Astrocyte of the spinal cord (primary cell): ENCODE results near the gene MAGI2.

Source experiments
- DNase-seq: peaks from one replicate; pipeline ENCODE4 v3.0.0; 2011; ENCODE audit warnings: low read depth, low spot score
- H3K4me3 ChIP-seq: 2 replicates; pipeline ENCODE4 v1.5.1; 2011; ENCODE audit warnings: low read depth, mild to moderate bottlenecking, low read length, moderate library complexity
- in situ Hi-C: cut with HindIII; loops from 2 replicates; pipeline ENCODE4 v1.10.0; 2017; ENCODE audit warnings: low sequenced_read_pairs
- TF ChIP-seq, protein P1 (sequence below): IDR thresholded peaks from 2 replicates; pipeline ENCODE4 v1.5.1; 2012; ENCODE audit warnings: low read depth, mild to moderate bottlenecking, low read length, inconsistent platforms

The MAGI2 gene

DNA sequence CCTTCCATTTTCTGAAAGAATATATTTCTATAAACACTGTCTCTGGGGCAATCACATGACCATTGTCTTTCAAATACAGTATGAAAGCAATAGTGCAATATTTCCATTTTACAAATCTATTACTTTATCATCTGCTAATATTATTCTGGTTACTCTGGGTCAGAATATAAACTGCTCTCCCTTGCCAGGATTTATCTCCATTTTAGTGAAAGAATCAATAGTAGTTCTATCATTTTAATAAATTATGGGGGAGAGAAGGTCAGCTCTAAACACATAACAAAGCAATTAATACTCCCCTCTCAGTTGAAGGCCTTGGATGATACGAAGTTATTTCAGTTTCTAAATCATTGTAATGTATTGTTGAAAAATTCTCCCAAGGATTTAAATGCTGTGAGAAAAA is 608.3 kb downstream of the MAGI2 start:
- DNase-seq = no peak
- in situ Hi-C loops = no loop called here
- no peak overlapping the region for H3K4me3 ChIP-seq
- TF ChIP-seq, protein P1, sequence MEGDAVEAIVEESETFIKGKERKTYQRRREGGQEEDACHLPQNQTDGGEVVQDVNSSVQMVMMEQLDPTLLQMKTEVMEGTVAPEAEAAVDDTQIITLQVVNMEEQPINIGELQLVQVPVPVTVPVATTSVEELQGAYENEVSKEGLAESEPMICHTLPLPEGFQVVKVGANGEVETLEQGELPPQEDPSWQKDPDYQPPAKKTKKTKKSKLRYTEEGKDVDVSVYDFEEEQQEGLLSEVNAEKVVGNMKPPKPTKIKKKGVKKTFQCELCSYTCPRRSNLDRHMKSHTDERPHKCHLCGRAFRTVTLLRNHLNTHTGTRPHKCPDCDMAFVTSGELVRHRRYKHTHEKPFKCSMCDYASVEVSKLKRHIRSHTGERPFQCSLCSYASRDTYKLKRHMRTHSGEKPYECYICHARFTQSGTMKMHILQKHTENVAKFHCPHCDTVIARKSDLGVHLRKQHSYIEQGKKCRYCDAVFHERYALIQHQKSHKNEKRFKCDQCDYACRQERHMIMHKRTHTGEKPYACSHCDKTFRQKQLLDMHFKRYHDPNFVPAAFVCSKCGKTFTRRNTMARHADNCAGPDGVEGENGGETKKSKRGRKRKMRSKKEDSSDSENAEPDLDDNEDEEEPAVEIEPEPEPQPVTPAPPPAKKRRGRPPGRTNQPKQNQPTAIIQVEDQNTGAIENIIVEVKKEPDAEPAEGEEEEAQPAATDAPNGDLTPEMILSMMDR = no peak

DNA sequence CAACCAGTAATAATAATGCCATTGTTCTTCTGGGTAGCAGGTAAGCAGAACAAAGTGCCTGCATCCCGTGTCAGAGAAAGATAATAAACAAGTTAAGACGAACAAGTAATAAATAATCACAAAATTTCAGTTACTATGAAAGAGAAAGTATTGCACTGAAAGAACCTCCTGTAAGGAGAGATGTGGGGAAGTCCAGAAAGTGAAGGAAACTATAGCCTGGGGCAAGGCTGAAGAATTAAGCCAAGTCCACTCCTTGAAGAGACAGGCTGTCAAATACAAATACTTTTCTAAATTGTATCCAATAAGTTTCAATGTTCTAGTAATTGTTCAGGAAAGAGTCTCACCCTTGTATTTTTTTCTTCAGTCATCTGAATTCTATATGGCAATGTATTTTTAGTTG is 611.4 kb downstream of the MAGI2 start:
- in situ Hi-C loops = no loop called here
- no peak for DNase-seq
- no peak overlapping the region for H3K4me3 ChIP-seq
- TF ChIP-seq, protein P1 = no peak

DNA sequence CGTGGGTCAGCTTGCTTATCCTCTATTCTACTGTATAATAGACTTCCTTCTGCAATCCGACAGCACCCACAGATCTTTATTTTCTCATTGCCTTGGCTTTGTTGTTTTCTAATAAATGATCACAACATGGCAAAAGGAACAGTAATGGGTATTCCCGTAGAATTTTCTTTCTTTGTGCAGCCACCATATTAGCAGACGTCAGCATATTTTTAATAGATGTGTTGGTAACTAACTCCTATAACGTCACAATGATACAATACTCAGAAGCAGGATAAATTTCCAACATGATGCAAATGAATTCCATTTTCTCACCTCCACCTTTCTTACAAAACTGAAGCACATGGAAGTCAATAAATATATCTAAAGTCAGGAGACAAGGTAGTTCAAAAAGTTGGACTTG is 617.6 kb downstream of the MAGI2 start:
- in situ Hi-C loops = no loop called here
- H3K4me3 ChIP-seq = no peak overlapping the region
- no peak for DNase-seq
- TF ChIP-seq, protein P1 = no peak

DNA sequence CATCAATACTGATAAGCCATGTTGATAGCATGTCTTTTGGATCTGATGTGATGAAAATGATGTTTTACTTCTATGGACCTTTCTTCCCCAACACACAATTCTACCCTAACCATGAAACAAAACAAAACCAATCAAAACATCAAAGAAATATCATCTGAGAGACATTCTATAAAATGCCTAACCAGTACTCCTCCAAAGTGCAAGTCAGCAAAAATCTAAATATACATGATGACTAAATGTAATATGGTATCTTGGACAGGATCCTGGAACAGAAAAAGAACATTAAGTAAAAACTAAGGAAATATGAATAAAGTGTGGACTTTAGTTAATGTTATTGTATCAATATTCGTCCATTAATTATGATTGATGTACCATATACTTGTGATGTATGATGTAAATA is 625.1 kb downstream of the MAGI2 start:
- in situ Hi-C loops = no loop called here
- TF ChIP-seq, protein P1 = no peak

DNA sequence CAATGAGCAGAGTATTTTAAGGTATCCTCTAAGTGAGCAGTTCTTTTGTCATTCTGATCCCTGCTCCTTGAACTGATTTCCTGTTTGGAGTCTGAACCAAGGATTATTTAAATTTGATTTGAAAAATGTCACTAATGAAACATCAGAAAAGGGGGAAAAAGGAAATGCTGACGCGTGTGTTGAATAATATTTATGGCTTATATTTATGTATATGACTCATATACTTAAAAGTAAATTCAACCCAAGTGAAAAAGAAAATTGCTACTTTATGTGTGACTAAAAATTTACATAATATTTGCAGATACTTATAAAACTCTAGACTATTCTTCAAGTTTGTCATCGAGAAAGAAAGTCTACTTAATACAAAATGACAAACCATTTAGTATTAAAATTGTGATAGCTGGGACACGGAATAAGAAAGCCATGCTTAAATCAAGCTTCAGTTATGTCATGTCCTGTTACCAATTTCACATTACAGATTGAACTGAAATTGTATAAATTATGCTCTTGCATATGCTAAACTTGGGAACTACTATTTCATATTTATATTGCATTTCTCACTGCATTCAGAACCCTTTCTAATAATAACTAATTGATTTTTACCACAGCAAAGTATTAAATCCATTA is 649.9 kb downstream of the MAGI2 start:
- H3K4me3 ChIP-seq = no peak overlapping the region
- no peak for DNase-seq
- TF ChIP-seq, protein P1 = no peak
- in situ Hi-C loops = no loop called here

More for the DNA sequence above, 625.1 kb downstream of the MAGI2 start:
- no peak overlapping the region for H3K4me3 ChIP-seq
- DNase-seq = no peak

DNA sequence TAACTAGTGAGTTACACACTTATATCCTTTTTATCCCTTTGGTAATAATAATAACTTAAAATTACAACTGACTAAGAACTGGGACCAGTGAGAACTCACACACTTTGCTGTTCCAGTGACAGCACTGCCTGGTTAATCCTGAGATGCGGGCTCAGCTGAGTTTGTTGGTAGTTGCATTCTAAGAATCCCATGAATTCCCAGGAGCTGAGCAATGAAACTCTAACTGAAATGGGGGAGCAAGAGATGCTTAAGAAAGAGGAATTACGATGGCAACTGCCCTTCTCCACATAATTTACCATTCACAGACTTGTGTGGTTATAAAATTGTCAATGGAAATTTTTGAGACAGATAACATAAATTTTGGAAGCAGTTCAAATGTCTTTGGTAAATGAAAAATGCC is 659.4 kb downstream of the MAGI2 start:
- in situ Hi-C loops = no loop called here
- no peak overlapping the region for H3K4me3 ChIP-seq
- TF ChIP-seq, protein P1 = no peak
- no peak for DNase-seq

DNA sequence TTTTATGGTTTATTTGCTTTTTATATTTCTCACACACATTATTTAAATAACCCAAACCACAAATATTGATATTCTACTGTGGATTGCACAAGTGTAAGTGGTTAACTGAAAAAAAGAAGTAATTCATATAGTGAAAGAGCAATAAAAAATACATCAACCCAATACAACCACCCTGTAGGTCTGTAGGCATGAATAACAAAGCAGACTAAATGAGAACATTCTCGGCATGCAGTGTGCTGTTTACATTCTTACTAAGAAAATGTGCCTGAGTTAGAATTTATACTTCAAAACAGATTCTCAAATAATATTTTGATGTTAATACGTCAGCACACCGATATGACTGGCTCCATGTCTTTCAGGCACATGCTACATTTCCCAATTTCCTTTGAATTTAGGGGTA is 660.8 kb downstream of the MAGI2 start:
- DNase-seq = no peak
- in situ Hi-C loops = no loop called here
- H3K4me3 ChIP-seq = no peak overlapping the region
- TF ChIP-seq, protein P1 = no peak
